CD4-positive, CD25-positive, alpha-beta regulatory T cell (primary cell): ENCODE data around the gene LYRM4. TPM values are rescaled to one million over a fixed set of nuclear protein-coding genes. Genes with fewer than 3 reads are reported as not detected.
A peak's percentile ranks its signal among the peaks of the same experiment; 100 is the strongest.

Source experiments
- ATAC-seq, 2 donors: fragments of 150-1000 bp; cut with Tn5 transposase; one replicate each; pipeline ENCODE4 v1.10.0; 2021; ENCODE audit warnings: low read depth in 2 of 2, moderate number of reproducible peaks in 2 of 2, moderate library complexity in 1 of 2
- DNase-seq, 3 donors: peaks; one replicate each; pipeline versions ENCODE4 v3.0.0 to v3.0.0-alpha.2; 2012 to 2022; ENCODE audit warnings: mixed read lengths in 1 of 3
- H3K27ac ChIP-seq: one replicate; pipeline ENCODE4 v1.7.0; 2013; ENCODE audit warnings: mild to moderate bottlenecking, low read length; ENCODE audit not compliant: insufficient read depth, poor library complexity, severe bottlenecking
- H3K27me3 ChIP-seq: one replicate; pipeline ENCODE4 v1.7.0; 2013; ENCODE audit warnings: low read length; ENCODE audit not compliant: control insufficient read depth, insufficient read depth
- H3K36me3 ChIP-seq: one replicate; pipeline ENCODE4 v1.7.0; 2013; ENCODE audit warnings: mild to moderate bottlenecking, low read length, moderate library complexity; ENCODE audit not compliant: control insufficient read depth, insufficient read depth
- H3K4me1 ChIP-seq: 2 replicates; pipeline ENCODE4 v1.7.0; 2013; ENCODE audit warnings: mild to moderate bottlenecking, low read length; ENCODE audit not compliant: insufficient read depth, control insufficient read depth, poor library complexity, severe bottlenecking
- H3K4me3 ChIP-seq: one replicate; pipeline ENCODE4 v1.7.0; 2013; ENCODE audit warnings: low read depth, mild to moderate bottlenecking, low read length, moderate library complexity
- H3K9me3 ChIP-seq, 2 experiments: 1 replicate in 1 of 2; 2 replicates in 1 of 2; pipeline ENCODE4 v1.7.0; 2013; ENCODE audit warnings: low read length in 2 of 2, mild to moderate bottlenecking in 1 of 2, moderate library complexity in 1 of 2; ENCODE audit not compliant: control insufficient read depth in 2 of 2
- H3K27ac Mint-ChIP-seq, 3 donors: one replicate each; pipeline ENCODE4 v1.8.0; 2020 to 2022; ENCODE audit warnings: mild to moderate bottlenecking in 3 of 3, mixed read lengths in 3 of 3, moderate library complexity in 2 of 3
- H3K27me3 Mint-ChIP-seq: one replicate; pipeline ENCODE4 v1.8.0; 2022; ENCODE audit warnings: mild to moderate bottlenecking, mixed read lengths
- H3K36me3 Mint-ChIP-seq: one replicate; pipeline ENCODE4 v1.8.0; 2020; ENCODE audit warnings: mixed read lengths
- H3K4me1 Mint-ChIP-seq, 4 donors: one replicate each; pipeline ENCODE4 v1.8.0; 2020 to 2022; ENCODE audit warnings: mixed read lengths in 4 of 4, mild to moderate bottlenecking in 1 of 4
- H3K4me3 Mint-ChIP-seq, 4 donors: one replicate each; pipeline ENCODE4 v1.8.0; 2020 to 2022; ENCODE audit warnings: mild to moderate bottlenecking in 4 of 4, mixed read lengths in 4 of 4, moderate library complexity in 3 of 4
- H3K9me3 Mint-ChIP-seq, 7 donors: one replicate each; pipeline ENCODE4 v1.8.0; 2020 to 2022; ENCODE audit warnings: mixed read lengths in 7 of 7, mild to moderate bottlenecking in 3 of 7, moderate library complexity in 2 of 7
- polyA plus RNA-seq, 4 donors: library from polyadenylated mRNA; unstranded; fragments of 300-500 nt; fragmentation: Illumina TruSeq; gene quantifications; one replicate each; pipeline ENCODE4 v1.2.3, GENCODE V29; 2021
- total RNA-seq: library from RNA; stranded (reverse); gene quantifications from one replicate; pipeline ENCODE4 v1.2.3, GENCODE V29; 2022

The LYRM4 gene
- total and polyA plus RNA-seq, 5 donors from 2014 or later, result 14.9 to 38.8 (median 27.1) TPM

DNA sequence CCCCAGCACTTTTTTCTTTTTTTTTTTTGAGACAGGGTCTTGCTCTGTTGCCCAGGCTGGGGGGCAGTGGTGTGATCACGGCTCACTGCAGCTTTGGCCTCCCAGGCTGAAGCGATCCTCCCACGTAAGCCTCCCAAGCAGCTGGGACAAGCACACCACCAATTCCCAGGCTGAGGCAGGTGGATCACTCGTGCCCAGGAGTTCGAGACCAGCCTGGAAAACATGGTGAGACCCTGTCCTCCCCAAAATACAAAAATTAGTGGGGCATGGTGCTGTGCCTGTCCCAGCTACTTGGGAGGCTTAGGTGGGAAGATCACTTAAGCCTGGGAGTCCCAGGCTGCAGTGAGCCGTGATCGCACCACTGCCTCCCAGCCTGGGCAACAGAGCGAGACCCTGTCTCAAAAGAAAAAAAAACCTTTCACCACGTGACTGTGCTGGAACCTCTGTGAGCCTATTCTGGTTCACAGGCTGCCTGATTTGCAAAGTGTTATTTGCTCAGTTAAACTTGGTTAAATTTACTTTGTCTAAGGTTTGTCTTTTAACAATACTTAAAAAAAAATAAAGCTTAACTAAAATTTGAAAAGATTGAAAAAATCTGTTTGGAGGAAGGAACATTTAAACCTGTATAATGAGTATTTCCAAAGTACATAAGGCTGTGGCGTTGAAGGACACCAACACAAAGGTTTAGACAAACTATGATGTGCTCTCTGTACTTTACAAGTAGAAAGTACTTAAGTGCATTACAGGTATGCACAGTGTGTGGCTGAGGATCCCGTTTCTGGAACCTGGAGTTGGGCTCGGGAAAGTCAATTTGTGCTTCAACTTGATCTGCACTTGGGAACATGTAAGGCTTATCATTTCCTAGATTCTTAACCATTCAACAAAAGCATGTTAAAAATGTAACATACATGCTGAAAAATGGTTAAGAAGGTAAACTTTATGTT lies 120.7 kb downstream of the LYRM4 start:
- H3K27ac Mint-ChIP-seq, result no peak overlapping the region

DNA sequence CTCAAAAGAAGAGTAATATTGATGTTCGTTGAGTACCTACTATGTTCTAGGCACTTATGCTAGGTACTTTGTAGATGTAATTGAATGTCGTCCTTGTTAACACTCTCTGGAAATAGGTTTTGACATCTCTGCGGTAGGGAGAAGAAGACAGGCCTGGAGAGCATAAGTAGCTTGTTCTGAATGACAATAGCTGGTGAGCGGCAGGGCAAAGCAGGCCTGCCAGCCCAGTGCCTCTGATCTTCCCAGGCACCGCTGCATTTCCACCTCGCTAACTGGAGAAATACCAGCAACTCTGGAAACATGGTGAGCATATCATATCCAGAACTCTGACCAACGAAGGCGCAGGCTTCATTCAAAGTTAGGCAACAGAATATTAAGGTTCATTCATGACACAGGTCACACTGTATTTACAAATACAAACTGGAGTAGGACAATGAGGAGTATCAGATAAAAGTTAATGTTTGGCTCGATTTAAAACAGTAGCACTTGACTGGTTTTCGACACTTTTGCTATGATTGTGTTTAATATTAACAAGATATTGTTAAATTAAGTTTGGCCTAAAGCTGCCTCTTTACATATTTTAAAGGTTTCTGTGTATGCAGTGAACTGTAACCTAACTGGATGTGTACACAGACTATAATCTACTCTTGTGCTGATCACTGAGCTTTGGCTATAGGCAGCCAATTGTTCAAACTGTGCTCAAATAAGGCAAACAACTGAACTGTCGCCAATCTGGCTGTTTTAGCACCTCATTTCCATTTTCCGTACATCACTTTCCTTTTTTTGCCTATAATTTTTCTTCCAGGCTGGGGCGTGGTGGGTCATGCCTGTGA lies 121.5 kb downstream of the LYRM4 start:
- no peak overlapping the region for H3K4me3 Mint-ChIP-seq
- H3K27ac Mint-ChIP-seq, result no peak overlapping the region
- H3K36me3 Mint-ChIP-seq, result peaks cover 13% of the 10 kb centered on the region
- ATAC-seq (no peak), DNase-seq (no peak)
- no peaks in the 10 kb centered on the region for H3K9me3 Mint-ChIP-seq
- no peaks in the 10 kb centered on the region for H3K9me3 ChIP-seq
- H3K27me3 ChIP-seq, result no peaks in the 10 kb centered on the region
- H3K4me1 Mint-ChIP-seq, result peaks cover 3 to 13% (median 6%) of the 10 kb centered on the region in 4 donors
- no peak overlapping the region for H3K27ac ChIP-seq
- no peaks in the 10 kb centered on the region for H3K27me3 Mint-ChIP-seq
- H3K36me3 ChIP-seq, result no peaks in the 10 kb centered on the region
- no peak overlapping the region for H3K4me3 ChIP-seq
- H3K4me1 ChIP-seq, result no peaks in the 10 kb centered on the region

More for the DNA sequence above, 120.7 kb downstream of the LYRM4 start:
- Mint-ChIP-seq H3K9me3 (no peaks in the 10 kb centered on the region), H3K36me3 (peaks cover 13% of the 10 kb centered on the region), H3K4me1 (peaks cover 3 to 13% (median 6%) of the 10 kb centered on the region in 4 donors), H3K4me3 (no peak overlapping the region), H3K27me3 (no peaks in the 10 kb centered on the region)
- H3K4me3 ChIP-seq, result no peak overlapping the region
- no peak for DNase-seq
- no peaks in the 10 kb centered on the region for H3K9me3 ChIP-seq
- no peaks in the 10 kb centered on the region for H3K36me3 ChIP-seq
- H3K27me3 ChIP-seq, result no peaks in the 10 kb centered on the region
- ATAC-seq, result no peak
- H3K27ac ChIP-seq, result no peak overlapping the region
- no peaks in the 10 kb centered on the region for H3K4me1 ChIP-seq

- Histone ChIP-seq H3K9me3 (no peaks in the 10 kb centered on the region), H3K4me3 (no peak overlapping the region), H3K36me3 (no peaks in the 10 kb centered on the region), H3K27me3 (no peaks in the 10 kb centered on the region), H3K27ac (no peak overlapping the region), H3K4me1 (no peaks in the 10 kb centered on the region)
- Mint-ChIP-seq H3K27ac (no peak overlapping the region), H3K4me1 (peaks cover 0 to 9% (median 2%) of the 10 kb centered on the region in 4 donors), H3K9me3 (no peaks in the 10 kb centered on the region), H3K4me3 (no peak overlapping the region), H3K36me3 (peaks cover 13% of the 10 kb centered on the region), H3K27me3 (no peaks in the 10 kb centered on the region)
- ATAC-seq (no peak), DNase-seq (no peak)
Measured at GRCh38 chr6:5136851-5137250, 123.9 kb downstream of the LYRM4 start.

- Histone ChIP-seq H3K4me1 (no peaks in the 10 kb centered on the region), H3K4me3 (no peak overlapping the region), H3K9me3 (no peaks in the 10 kb centered on the region), H3K27me3 (no peaks in the 10 kb centered on the region), H3K36me3 (no peaks in the 10 kb centered on the region), H3K27ac (no peak overlapping the region)
- DNase-seq, result peak in 2 of 3 donors; percentile 29 to 64
- Mint-ChIP-seq H3K9me3 (no peaks in the 10 kb centered on the region), H3K36me3 (peaks cover 8% of the 10 kb centered on the region), H3K27me3 (no peaks in the 10 kb centered on the region), H3K27ac (no peak overlapping the region), H3K4me3 (no peak overlapping the region), H3K4me1 (peaks cover 0 to 9% (median 2%) of the 10 kb centered on the region in 4 donors)
- ATAC-seq, result no peak
Measured at GRCh38 chr6:5135788-5136376, 124.9 kb downstream of the LYRM4 start.

DNA sequence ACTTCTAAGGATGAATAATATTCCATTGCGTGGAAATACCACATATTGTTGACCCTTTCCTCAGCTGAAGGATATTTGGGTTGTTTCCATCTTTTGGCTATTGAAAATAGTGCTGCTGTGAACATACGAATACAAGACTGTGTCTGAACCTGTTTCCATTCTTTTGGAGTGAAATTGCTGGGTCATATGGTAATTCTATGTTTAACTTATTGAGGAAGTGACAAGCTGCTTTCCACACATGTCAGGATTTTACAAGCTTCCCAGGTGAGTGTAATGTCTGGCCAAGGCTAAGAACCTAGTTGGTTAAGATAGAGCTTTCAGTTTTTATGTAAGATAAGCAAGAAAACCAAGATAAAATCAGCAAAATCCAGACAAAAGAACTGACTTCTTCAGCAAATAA lies 126.8 kb downstream of the LYRM4 start:
- peaks cover 0 to 9% (median 2%) of the 10 kb centered on the region in 4 donors for H3K4me1 Mint-ChIP-seq
- H3K36me3 Mint-ChIP-seq, result peaks cover 5% of the 10 kb centered on the region
- no peaks in the 10 kb centered on the region for H3K9me3 Mint-ChIP-seq
- DNase-seq (no peak), ATAC-seq (no peak)
- Histone ChIP-seq H3K4me3 (no peak overlapping the region), H3K27ac (no peak overlapping the region), H3K27me3 (no peaks in the 10 kb centered on the region), H3K9me3 (no peaks in the 10 kb centered on the region), H3K36me3 (no peaks in the 10 kb centered on the region), H3K4me1 (no peaks in the 10 kb centered on the region)
- no peak overlapping the region for H3K4me3 Mint-ChIP-seq
- H3K27ac Mint-ChIP-seq, result no peak overlapping the region
- H3K27me3 Mint-ChIP-seq, result no peaks in the 10 kb centered on the region

GRCh38 chr6:5132731-5133130 lies 128.0 kb downstream of the LYRM4 start:
- Mint-ChIP-seq H3K9me3 (no peaks in the 10 kb centered on the region), H3K27ac (no peak overlapping the region), H3K36me3 (no peaks in the 10 kb centered on the region), H3K27me3 (no peaks in the 10 kb centered on the region), H3K4me3 (no peak overlapping the region), H3K4me1 (peaks cover 0 to 5% (median 2%) of the 10 kb centered on the region in 4 donors)
- H3K27me3 ChIP-seq, result no peaks in the 10 kb centered on the region
- H3K36me3 ChIP-seq, result no peaks in the 10 kb centered on the region
- no peaks in the 10 kb centered on the region for H3K4me1 ChIP-seq
- no peak for DNase-seq
- H3K4me3 ChIP-seq, result no peak overlapping the region
- no peak for ATAC-seq
- H3K27ac ChIP-seq, result no peak overlapping the region
- H3K9me3 ChIP-seq, result no peaks in the 10 kb centered on the region

DNA sequence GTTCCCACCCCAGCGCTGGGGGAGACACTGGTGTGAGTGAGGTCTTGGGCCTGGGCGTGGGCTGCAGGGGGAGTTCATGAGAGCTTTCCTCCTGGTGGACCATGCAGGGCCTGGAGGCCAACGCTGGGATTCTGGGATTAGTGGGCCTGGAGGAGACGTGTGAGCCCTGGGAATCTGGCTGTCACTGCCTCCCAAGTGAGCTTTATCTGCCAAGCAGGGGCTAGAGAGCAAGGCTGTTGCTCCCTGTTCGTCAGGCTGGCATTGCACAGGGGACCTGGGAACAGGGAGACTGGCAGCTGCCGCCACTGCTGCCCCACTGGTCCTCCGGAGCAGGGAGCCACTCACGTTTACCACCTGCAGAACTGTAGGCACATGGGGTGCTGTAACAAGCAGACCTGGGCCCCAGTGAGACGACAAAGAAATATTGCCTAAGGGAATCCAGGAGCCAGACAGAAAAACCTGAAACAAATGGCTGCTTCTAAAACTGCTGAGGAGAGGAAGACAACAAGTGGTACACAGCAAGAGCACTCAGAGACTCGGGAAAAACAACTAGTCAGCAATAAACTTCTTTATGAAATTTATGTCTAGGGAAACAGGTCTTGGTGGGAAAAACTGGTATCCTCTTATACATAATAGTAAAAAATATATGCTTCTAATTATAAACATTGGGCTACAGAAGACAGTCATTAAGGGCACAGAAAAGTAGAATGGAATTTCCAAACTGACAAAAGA lies 130.4 kb downstream of the LYRM4 start:
- no peaks in the 10 kb centered on the region for H3K36me3 Mint-ChIP-seq

More for the DNA sequence above, 130.4 kb downstream of the LYRM4 start:
- ATAC-seq (no peak), DNase-seq (no peak)
- Mint-ChIP-seq H3K27me3 (no peaks in the 10 kb centered on the region), H3K27ac (peak overlapping the region in 1 of 3 donors; percentile 14), H3K4me3 (no peak overlapping the region), H3K4me1 (no peaks in the 10 kb centered on the region), H3K9me3 (no peaks in the 10 kb centered on the region)
- H3K36me3 ChIP-seq, result no peaks in the 10 kb centered on the region
- H3K9me3 ChIP-seq, result no peaks in the 10 kb centered on the region
- H3K4me1 ChIP-seq, result no peaks in the 10 kb centered on the region
- no peak overlapping the region for H3K4me3 ChIP-seq
- H3K27ac ChIP-seq, result no peak overlapping the region
- no peaks in the 10 kb centered on the region for H3K27me3 ChIP-seq
